AG09309 (cell line): ENCODE measurements around the gene CAPN8.
A peak's percentile ranks its signal among the peaks of the same experiment; 100 is the strongest.

Source experiments
- DNase-seq: peaks from one replicate; pipeline ENCODE4 v3.0.0-alpha.2; 2010; ENCODE audit warnings: low read depth
- H3K4me3 ChIP-seq: 2 replicates; pipeline ENCODE4 v1.5.1; 2011; ENCODE audit warnings: mild to moderate bottlenecking, low read depth, low read length, moderate library complexity; ENCODE audit not compliant: control insufficient read depth
- CTCF ChIP-seq: IDR thresholded peaks from 2 replicates; pipeline ENCODE4 v1.5.1; 2011; ENCODE audit warnings: mild to moderate bottlenecking, low read depth, low read length, inconsistent platforms; ENCODE audit not compliant: insufficient read depth, control insufficient read depth; ENCODE audit errors: missing control alignments

CAPN8 gene

GRCh38 chr1:223657978-223658377 lies 7.5 kb downstream of the CAPN8 start:
- no peak for TF ChIP-seq CTCF
- no peak for DNase-seq
- no peak overlapping the region for H3K4me3 ChIP-seq

GRCh38 chr1:223654083-223654482 lies 11.4 kb downstream of the CAPN8 start:
- DNase-seq = no peak
- no peak overlapping the region for H3K4me3 ChIP-seq
- TF ChIP-seq CTCF = no peak

GRCh38 chr1:223653431-223653830 lies 12.1 kb downstream of the CAPN8 start:
- DNase-seq = no peak
- TF ChIP-seq CTCF = no peak
- no peak overlapping the region for H3K4me3 ChIP-seq

GRCh38 chr1:223653015-223653414 lies 12.5 kb downstream of the CAPN8 start:
- no peak for TF ChIP-seq CTCF
- no peak overlapping the region for H3K4me3 ChIP-seq
- no peak for DNase-seq

GRCh38 chr1:223652436-223652941 lies 13.0 kb downstream of the CAPN8 start:
- DNase-seq = peak; percentile 3
- no peak for TF ChIP-seq CTCF
- H3K4me3 ChIP-seq = no peak overlapping the region

GRCh38 chr1:223651291-223651991 lies 14.1 kb downstream of the CAPN8 start:
- TF ChIP-seq CTCF = no peak
- no peak overlapping the region for H3K4me3 ChIP-seq
- DNase-seq = no peak
